Sigmoid colon (tissue), 4 donors: ENCODE measurements around the gene VIPR2.

Source experiments
- CTCF ChIP-seq, 4 experiments: fragments of 450-650 bp in 3 of 4; fragments of 200-600 bp in 1 of 4; IDR thresholded peaks; one replicate each; pipeline ENCODE4 v1.5.1; 2016 to 2019; ENCODE audit warnings: antibody characterized with exemption in 4 of 4, mild to moderate bottlenecking in 3 of 4, moderate library complexity in 2 of 4
- POLR2AphosphoS5 ChIP-seq, 4 donors: sonication (generic); formaldehyde crosslinking; IDR thresholded peaks; one replicate each; pipeline ENCODE4 v1.6.1; 2017; ENCODE audit warnings: antibody characterized with exemption in 4 of 4

DNA sequence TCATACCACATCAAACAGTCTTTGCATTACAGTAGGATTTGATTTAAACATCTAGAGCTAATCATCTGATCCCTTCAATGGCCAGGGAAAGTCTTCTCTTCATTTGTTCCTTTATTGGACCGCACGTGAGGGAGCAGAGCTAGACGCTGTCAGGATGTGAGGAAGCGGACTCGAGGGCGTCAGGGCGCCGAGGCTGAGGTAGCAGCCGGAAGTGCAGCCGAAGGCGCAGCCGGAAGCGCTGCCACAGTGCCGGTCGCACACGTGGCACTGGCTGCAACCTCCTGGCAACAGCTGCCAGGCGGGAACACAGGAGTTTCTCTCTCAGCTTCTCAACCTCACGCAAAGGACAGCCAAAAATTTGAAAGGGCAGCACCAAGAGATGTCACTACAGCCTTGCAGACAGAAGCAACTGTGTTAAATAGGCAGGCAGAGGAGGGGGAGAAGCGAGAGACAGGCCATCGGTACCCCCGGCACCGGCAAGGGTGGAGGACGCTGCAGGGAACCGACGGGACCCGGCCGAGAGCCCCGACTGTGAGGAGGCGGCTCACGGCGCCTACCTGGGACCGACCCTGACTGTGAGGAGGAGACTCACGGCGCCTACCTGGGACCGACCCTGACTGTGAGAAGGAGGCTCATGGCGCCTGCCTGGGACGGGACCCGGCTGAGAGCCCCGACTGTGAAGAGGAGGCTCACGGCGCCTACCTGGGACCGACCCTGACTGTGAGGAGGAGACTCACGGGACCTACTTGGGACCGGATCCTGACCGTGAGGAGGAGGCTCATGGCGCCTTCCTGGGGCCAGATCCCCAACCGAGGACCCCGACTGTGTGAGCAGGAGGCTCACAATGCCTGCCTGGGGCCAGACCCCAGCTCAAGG is 32.3 kb downstream of the VIPR2 start:
- TF ChIP-seq CTCF (IDR thresholded peaks at IDR 0.05), result no peak
- TF ChIP-seq POLR2AphosphoS5 (IDR thresholded peaks at IDR 0.05), result no peak
